ENCODE results near the gene LZTS3.

DNA sequence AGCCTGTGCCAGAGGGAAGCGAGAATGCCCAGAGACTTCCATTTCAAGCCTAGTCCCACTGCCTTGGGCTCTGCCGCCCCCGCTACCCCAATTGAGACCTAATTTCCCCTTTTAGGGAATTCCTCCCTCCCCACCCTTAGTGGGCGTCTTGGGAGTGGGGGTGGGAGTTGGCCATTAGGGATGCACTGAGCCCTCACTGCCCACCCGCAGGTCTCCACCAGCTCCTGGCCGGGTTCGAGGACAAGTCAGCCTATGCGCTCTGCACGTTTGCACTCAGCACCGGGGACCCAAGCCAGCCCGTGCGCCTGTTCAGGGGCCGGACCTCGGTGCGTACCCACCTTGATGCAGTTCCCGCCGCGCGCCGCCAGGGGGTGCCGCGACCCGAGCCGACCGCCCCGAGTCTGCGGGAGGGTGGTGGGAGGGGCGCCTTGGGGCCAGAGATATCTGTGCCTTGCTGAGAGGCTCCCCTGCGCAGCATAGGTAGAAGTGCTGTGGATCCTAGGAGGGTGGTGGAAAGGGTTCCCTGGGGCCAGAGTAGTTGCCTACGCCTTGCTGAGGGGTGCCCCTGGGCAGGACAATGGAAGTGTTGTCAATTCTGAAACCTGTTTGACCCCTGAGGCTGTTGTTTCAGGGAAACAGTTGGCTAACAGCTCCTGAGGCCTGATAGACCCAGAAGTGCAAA, 45.1 kb upstream of the LZTS3 start:
- TF ChIP-seq FOXP1 (CRISPR knock-in tag; IDR thresholded peaks at IDR 0.05; ENCODE audit: borderline replicate concordance) (no peak), ELF4 (CRISPR knock-in tag; IDR thresholded peaks at IDR 0.05; ENCODE audit: low read depth) (no peak), MXD4 (CRISPR knock-in tag; IDR thresholded peaks at IDR 0.05; ENCODE audit: borderline replicate concordance) (no peak), ZNF423 (CRISPR knock-in tag; IDR thresholded peaks at IDR 0.05) (no peak), SP1 (CRISPR knock-in tag; conservative IDR thresholded peaks at IDR 0.05) (no peak), ZNF263 (CRISPR knock-in tag; IDR thresholded peaks at IDR 0.05; ENCODE audit: low read depth) (no peak)
- TF ChIP-seq, protein P1, sequence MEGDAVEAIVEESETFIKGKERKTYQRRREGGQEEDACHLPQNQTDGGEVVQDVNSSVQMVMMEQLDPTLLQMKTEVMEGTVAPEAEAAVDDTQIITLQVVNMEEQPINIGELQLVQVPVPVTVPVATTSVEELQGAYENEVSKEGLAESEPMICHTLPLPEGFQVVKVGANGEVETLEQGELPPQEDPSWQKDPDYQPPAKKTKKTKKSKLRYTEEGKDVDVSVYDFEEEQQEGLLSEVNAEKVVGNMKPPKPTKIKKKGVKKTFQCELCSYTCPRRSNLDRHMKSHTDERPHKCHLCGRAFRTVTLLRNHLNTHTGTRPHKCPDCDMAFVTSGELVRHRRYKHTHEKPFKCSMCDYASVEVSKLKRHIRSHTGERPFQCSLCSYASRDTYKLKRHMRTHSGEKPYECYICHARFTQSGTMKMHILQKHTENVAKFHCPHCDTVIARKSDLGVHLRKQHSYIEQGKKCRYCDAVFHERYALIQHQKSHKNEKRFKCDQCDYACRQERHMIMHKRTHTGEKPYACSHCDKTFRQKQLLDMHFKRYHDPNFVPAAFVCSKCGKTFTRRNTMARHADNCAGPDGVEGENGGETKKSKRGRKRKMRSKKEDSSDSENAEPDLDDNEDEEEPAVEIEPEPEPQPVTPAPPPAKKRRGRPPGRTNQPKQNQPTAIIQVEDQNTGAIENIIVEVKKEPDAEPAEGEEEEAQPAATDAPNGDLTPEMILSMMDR (IDR thresholded peaks at IDR 0.05), result peak; percentile 99
- TF ChIP-seq, protein P2, sequence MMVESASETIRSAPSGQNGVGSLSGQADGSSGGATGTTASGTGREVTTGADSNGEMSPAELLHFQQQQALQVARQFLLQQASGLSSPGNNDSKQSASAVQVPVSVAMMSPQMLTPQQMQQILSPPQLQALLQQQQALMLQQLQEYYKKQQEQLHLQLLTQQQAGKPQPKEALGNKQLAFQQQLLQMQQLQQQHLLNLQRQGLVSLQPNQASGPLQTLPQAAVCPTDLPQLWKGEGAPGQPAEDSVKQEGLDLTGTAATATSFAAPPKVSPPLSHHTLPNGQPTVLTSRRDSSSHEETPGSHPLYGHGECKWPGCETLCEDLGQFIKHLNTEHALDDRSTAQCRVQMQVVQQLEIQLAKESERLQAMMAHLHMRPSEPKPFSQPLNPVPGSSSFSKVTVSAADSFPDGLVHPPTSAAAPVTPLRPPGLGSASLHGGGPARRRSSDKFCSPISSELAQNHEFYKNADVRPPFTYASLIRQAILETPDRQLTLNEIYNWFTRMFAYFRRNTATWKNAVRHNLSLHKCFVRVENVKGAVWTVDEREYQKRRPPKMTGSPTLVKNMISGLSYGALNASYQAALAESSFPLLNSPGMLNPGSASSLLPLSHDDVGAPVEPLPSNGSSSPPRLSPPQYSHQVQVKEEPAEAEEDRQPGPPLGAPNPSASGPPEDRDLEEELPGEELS (CRISPR knock-in tag; IDR thresholded peaks at IDR 0.05), result no peak
- TF ChIP-seq, protein P3, sequence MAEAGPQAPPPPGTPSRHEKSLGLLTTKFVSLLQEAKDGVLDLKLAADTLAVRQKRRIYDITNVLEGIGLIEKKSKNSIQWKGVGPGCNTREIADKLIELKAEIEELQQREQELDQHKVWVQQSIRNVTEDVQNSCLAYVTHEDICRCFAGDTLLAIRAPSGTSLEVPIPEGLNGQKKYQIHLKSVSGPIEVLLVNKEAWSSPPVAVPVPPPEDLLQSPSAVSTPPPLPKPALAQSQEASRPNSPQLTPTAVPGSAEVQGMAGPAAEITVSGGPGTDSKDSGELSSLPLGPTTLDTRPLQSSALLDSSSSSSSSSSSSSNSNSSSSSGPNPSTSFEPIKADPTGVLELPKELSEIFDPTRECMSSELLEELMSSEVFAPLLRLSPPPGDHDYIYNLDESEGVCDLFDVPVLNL (CRISPR knock-in tag; IDR thresholded peaks at IDR 0.05; ENCODE audit: borderline replicate concordance, low read depth), result no peak
- TF ChIP-seq, protein P4, sequence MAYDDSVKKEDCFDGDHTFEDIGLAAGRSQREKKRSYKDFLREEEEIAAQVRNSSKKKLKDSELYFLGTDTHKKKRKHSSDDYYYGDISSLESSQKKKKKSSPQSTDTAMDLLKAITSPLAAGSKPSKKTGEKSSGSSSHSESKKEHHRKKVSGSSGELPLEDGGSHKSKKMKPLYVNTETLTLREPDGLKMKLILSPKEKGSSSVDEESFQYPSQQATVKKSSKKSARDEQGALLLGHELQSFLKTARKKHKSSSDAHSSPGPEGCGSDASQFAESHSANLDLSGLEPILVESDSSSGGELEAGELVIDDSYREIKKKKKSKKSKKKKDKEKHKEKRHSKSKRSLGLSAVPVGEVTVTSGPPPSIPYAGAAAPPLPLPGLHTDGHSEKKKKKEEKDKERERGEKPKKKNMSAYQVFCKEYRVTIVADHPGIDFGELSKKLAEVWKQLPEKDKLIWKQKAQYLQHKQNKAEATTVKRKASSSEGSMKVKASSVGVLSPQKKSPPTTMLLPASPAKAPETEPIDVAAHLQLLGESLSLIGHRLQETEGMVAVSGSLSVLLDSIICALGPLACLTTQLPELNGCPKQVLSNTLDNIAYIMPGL (CRISPR knock-in tag; IDR thresholded peaks at IDR 0.05), result peak; percentile 80

Measured in WTC11 (cell line).